Naive thymus-derived CD4-positive, alpha-beta T cell (primary cell): ENCODE results near the gene MAMDC2. TPM values are rescaled to one million over a fixed set of nuclear protein-coding genes. Genes with fewer than 3 reads are reported as not detected.
A peak's percentile ranks its signal among the peaks of the same experiment; 100 is the strongest.

Experiments used
- ATAC-seq: fragments of 150-1000 bp; cut with Tn5 transposase; 2 replicates; pipeline ENCODE4 v1.10.0; 2021; ENCODE audit warnings: mild to moderate bottlenecking, moderate library complexity
- CTCF ChIA-PET: fragments of 350-600 bp; sonication (Branson Sonifier 250); formaldehyde crosslinking; loops from one replicate; lab custom pipeline; 2021; ENCODE audit warnings: antibody characterized with exemption; lab: Charles Lee
- POLR2A ChIA-PET: fragments of 350-600 bp; sonication (Branson Sonifier 250); formaldehyde crosslinking; loops from one replicate; lab custom pipeline; 2021; ENCODE audit warnings: antibody characterized with exemption, inconsistent platforms; lab: Charles Lee
- DNase-seq, 9 donors: peaks; one replicate each; pipeline versions ENCODE4 v3.0.0 to v3.0.0-alpha.2; 2020 to 2022; ENCODE audit warnings: mixed read lengths in 1 of 9
- H3K27ac ChIP-seq: one replicate; pipeline ENCODE4 v1.7.0; 2013; ENCODE audit warnings: mild to moderate bottlenecking, low read depth, low read length, moderate library complexity
- H3K27me3 ChIP-seq, 2 donors: one replicate each; pipeline ENCODE4 v1.7.0; 2013; ENCODE audit warnings: low read length in 2 of 2, mild to moderate bottlenecking in 2 of 2, moderate library complexity in 2 of 2; ENCODE audit not compliant: control insufficient read depth in 2 of 2, insufficient read depth in 2 of 2
- H3K36me3 ChIP-seq, 3 experiments: 1 replicate in 2 of 3; 2 replicates in 1 of 3; pipeline ENCODE4 v1.7.0; 2013; ENCODE audit warnings: low read length in 3 of 3, mild to moderate bottlenecking in 3 of 3, moderate library complexity in 1 of 3; ENCODE audit not compliant: insufficient read depth in 3 of 3, control insufficient read depth in 2 of 3
- H3K4me1 ChIP-seq, 2 donors: one replicate each; pipeline ENCODE4 v1.7.0; 2013; ENCODE audit warnings: low read length in 2 of 2, mild to moderate bottlenecking in 2 of 2, moderate library complexity in 1 of 2; ENCODE audit not compliant: control insufficient read depth in 2 of 2, insufficient read depth in 2 of 2
- H3K4me3 ChIP-seq: 2 replicates; pipeline ENCODE4 v1.7.0; 2013; ENCODE audit warnings: mild to moderate bottlenecking, low read length
- H3K9me3 ChIP-seq, 3 experiments: 1 replicate in 2 of 3; 2 replicates in 1 of 3; pipeline ENCODE4 v1.7.0; 2013; ENCODE audit warnings: low read length in 3 of 3; ENCODE audit not compliant: control insufficient read depth in 2 of 3
- H3K27ac Mint-ChIP-seq, 9 donors: one replicate each; pipeline ENCODE4 v1.8.0; 2020 to 2022; ENCODE audit warnings: mixed read lengths in 9 of 9, mild to moderate bottlenecking in 8 of 9, moderate library complexity in 5 of 9, inconsistent platforms in 2 of 9
- H3K27me3 Mint-ChIP-seq, 5 donors: one replicate each; pipeline ENCODE4 v1.8.0; 2021 to 2022; ENCODE audit warnings: mixed read lengths in 5 of 5, mild to moderate bottlenecking in 1 of 5
- H3K36me3 Mint-ChIP-seq, 5 donors: one replicate each; pipeline ENCODE4 v1.8.0; 2020 to 2022; ENCODE audit warnings: mixed read lengths in 5 of 5, mild to moderate bottlenecking in 3 of 5, inconsistent platforms in 1 of 5
- H3K4me1 Mint-ChIP-seq, 7 donors: one replicate each; pipeline ENCODE4 v1.8.0; 2020 to 2022; ENCODE audit warnings: mixed read lengths in 7 of 7, mild to moderate bottlenecking in 3 of 7, inconsistent platforms in 1 of 7
- H3K4me3 Mint-ChIP-seq, 10 donors: one replicate each; pipeline ENCODE4 v1.8.0; 2020 to 2022; ENCODE audit warnings: mild to moderate bottlenecking in 10 of 10, mixed read lengths in 10 of 10, moderate library complexity in 6 of 10, inconsistent platforms in 2 of 10
- H3K9me3 Mint-ChIP-seq, 11 donors: one replicate each; pipeline ENCODE4 v1.8.0; 2020 to 2022; ENCODE audit warnings: mixed read lengths in 11 of 11, mild to moderate bottlenecking in 4 of 11, inconsistent platforms in 1 of 11, moderate library complexity in 1 of 11
- intact Hi-C, 2 donors: fragments of 100-400 bp; cut with micrococcal nuclease; formaldehyde crosslinking; loops; one replicate each; pipeline ENCODE4 v1.15.1; 2023
- polyA plus RNA-seq, 2 donors: library from polyadenylated mRNA; unstranded; fragments of 300-500 nt; fragmentation: Illumina TruSeq; gene quantifications; one replicate each; pipeline ENCODE4 v1.2.3, GENCODE V29; 2021
- total RNA-seq, 6 experiments: library from RNA in 5 of 6; stranded (reverse) in 5 of 6; gene quantifications; 1 replicate in 5 of 6; 2 replicates in 1 of 6; pipeline ENCODE4 v1.2.3 and lab custom pipeline; 2021 to 2026

MAMDC2 gene
- total and polyA plus RNA-seq, 7 experiments from 2014 or later: 0.61 TPM; not detected in 6

GRCh38 chr9:70205366-70206020 lies 161.8 kb downstream of the MAMDC2 start:
- POLR2A ChIA-PET: no interaction called here
- CTCF ChIA-PET: no interaction called here
- peaks cover 0 to 10% (median 3%) of the 10 kb centered on the region in 5 donors for H3K36me3 Mint-ChIP-seq

GRCh38 chr9:70217029-70217428 lies 173.4 kb downstream of the MAMDC2 start:
- Mint-ChIP-seq H3K27me3 (no peaks in the 10 kb centered on the region), H3K36me3 (peaks cover 0 to 50% (median 41%) of the 10 kb centered on the region in 5 donors), H3K4me1 (peaks cover 0 to 5% (median 0%) of the 10 kb centered on the region in 7 donors), H3K4me3 (no peak overlapping the region), H3K27ac (no peak overlapping the region), H3K9me3 (peaks cover 3 to 30% (median 20%) of the 10 kb centered on the region in 11 donors)
- Histone ChIP-seq H3K36me3 (no peaks in the 10 kb centered on the region), H3K27me3 (no peaks in the 10 kb centered on the region), H3K4me3 (no peak overlapping the region), H3K4me1 (no peaks in the 10 kb centered on the region), H3K27ac (no peak overlapping the region), H3K9me3 (peaks cover 0 to 7% (median 0%) of the 10 kb centered on the region in 3 experiments)
- CTCF ChIA-PET: no interaction called here
- ATAC-seq (no peak), DNase-seq (no peak)
- intact Hi-C loops: no loop called here
- POLR2A ChIA-PET: no interaction called here

More at GRCh38 chr9:70205366-70206020, 161.8 kb downstream of the MAMDC2 start:
- Histone ChIP-seq H3K4me3 (no peak overlapping the region), H3K27ac (no peak overlapping the region), H3K27me3 (no peaks in the 10 kb centered on the region), H3K9me3 (peaks cover 0 to 7% (median 0%) of the 10 kb centered on the region in 3 experiments), H3K36me3 (no peaks in the 10 kb centered on the region), H3K4me1 (no peaks in the 10 kb centered on the region)
- ATAC-seq: no peak
- H3K27me3 Mint-ChIP-seq: no peaks in the 10 kb centered on the region
- H3K9me3 Mint-ChIP-seq: peaks cover 0 to 52% (median 27%) of the 10 kb centered on the region in 11 donors
- no peak overlapping the region for H3K4me3 Mint-ChIP-seq
- H3K4me1 Mint-ChIP-seq: no peaks in the 10 kb centered on the region
- intact Hi-C loops: no loop called here
- H3K27ac Mint-ChIP-seq: no peak overlapping the region
- DNase-seq: no peak

DNA sequence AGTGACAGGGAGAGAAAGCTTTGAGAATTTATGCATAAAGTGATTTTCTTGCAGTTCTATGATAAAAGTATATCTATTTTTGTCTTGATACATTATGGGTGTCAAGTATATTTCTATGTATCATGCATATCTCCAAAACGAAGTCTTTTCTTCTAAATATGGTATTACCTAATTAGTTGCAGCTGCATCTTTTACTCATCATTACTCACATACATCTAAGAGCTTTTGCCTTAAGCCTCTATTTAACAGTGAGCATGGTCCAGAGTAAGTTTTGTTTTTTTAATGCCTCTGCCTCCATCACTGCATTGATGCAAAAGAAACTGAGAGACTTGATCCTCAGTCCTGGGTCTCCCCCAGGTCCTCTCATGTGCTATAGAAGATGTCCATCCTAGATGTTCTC lies 175.1 kb downstream of the MAMDC2 start:
- H3K4me1 Mint-ChIP-seq: peaks cover 0 to 5% (median 0%) of the 10 kb centered on the region in 7 donors
- H3K27ac Mint-ChIP-seq: no peak overlapping the region
- H3K36me3 Mint-ChIP-seq: peaks cover 0 to 41% (median 30%) of the 10 kb centered on the region in 5 donors
- intact Hi-C loops: no loop called here
- ATAC-seq (no peak), DNase-seq (no peak)
- no peaks in the 10 kb centered on the region for H3K27me3 Mint-ChIP-seq
- no peaks in the 10 kb centered on the region for H3K36me3 ChIP-seq
- no peak overlapping the region for H3K4me3 ChIP-seq
- H3K4me1 ChIP-seq: no peaks in the 10 kb centered on the region
- ChIA-PET POLR2A (no interaction called here), CTCF (interaction anchor here (0.6 kb wide), 1 partner anchor 1851 kb away, joined by 3 read pairs; no protein-coding TSS in a partner anchor)
- no peak overlapping the region for H3K4me3 Mint-ChIP-seq
- H3K9me3 ChIP-seq: no peaks in the 10 kb centered on the region
- peaks cover 0 to 14% (median 11%) of the 10 kb centered on the region in 11 donors for H3K9me3 Mint-ChIP-seq
- H3K27me3 ChIP-seq: no peaks in the 10 kb centered on the region
- H3K27ac ChIP-seq: no peak overlapping the region

- Mint-ChIP-seq H3K9me3 (peaks cover 0 to 2% (median 0%) of the 10 kb centered on the region in 11 donors), H3K36me3 (peaks cover 0 to 27% (median 16%) of the 10 kb centered on the region in 5 donors), H3K27me3 (no peaks in the 10 kb centered on the region), H3K4me3 (no peak overlapping the region), H3K27ac (peak overlapping the region in 1 of 9 donors; percentile 20), H3K4me1 (no peaks in the 10 kb centered on the region)
- no peaks in the 10 kb centered on the region for H3K9me3 ChIP-seq
- no peaks in the 10 kb centered on the region for H3K4me1 ChIP-seq
- no peak overlapping the region for H3K27ac ChIP-seq
- no peak for ATAC-seq
- no peaks in the 10 kb centered on the region for H3K36me3 ChIP-seq
- no peak overlapping the region for H3K4me3 ChIP-seq
- no peaks in the 10 kb centered on the region for H3K27me3 ChIP-seq
- DNase-seq: no peak
- CTCF ChIA-PET: no interaction called here
- POLR2A ChIA-PET: no interaction called here
- intact Hi-C loops: no loop called here
Measured at GRCh38 chr9:70220216-70220615, 176.6 kb downstream of the MAMDC2 start.

DNA sequence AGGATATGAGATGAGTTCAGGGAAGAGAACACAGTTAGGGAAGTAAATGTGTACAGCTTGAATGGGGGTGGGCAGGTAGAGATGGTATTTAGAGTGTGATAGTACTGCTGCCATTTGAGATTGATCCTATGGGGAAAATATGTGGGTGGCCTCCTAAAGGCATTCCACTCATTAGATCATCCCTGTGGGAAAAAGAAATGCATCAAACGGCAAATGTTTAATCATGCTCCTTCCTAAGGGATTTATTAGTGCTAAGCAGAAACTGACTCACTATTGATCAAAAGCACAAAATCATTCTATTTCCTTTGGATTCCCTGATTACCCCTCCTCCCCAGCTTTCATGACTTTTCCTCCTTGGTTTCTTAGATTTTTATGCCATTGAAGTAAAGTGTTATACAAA lies 178.7 kb downstream of the MAMDC2 start:
- no peaks in the 10 kb centered on the region for H3K9me3 Mint-ChIP-seq
- ChIA-PET CTCF (no interaction called here), POLR2A (no interaction called here)
- no peak overlapping the region for H3K4me3 Mint-ChIP-seq
- no peak overlapping the region for H3K4me3 ChIP-seq
- H3K36me3 Mint-ChIP-seq: peaks cover 0 to 10% (median 3%) of the 10 kb centered on the region in 5 donors
- no peak overlapping the region for H3K27ac ChIP-seq
- H3K9me3 ChIP-seq: no peaks in the 10 kb centered on the region
- ATAC-seq (no peak), DNase-seq (no peak)
- H3K27me3 Mint-ChIP-seq: no peaks in the 10 kb centered on the region
- intact Hi-C loops: no loop called here
- no peaks in the 10 kb centered on the region for H3K4me1 ChIP-seq
- no peak overlapping the region for H3K27ac Mint-ChIP-seq
- no peaks in the 10 kb centered on the region for H3K36me3 ChIP-seq
- no peaks in the 10 kb centered on the region for H3K4me1 Mint-ChIP-seq
- no peaks in the 10 kb centered on the region for H3K27me3 ChIP-seq

DNA sequence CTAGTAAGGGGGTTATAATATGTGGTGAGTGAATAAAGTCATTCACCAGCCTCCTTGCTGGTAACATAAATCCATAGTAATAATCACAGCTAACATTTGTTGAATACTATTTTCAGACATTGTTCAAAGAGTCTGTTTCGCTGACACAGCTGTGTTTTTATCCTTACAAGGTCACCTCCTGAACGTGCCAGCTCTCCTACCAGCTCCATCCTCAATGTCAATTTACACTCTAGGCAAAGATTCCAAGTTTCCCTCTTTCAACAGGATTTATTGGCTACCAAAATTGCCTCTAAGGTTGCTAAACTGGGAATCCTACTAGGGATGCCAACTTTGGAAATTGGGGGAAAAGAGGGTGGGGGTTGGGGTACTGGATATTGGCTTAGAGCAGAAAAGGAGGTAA lies 184.5 kb downstream of the MAMDC2 start:
- H3K4me3 ChIP-seq: no peak overlapping the region
- ChIA-PET POLR2A (no interaction called here), CTCF (interaction anchor here (0.6 kb wide), 1 partner anchor 108 kb away, joined by 3 read pairs; no protein-coding TSS in a partner anchor)
- H3K4me1 ChIP-seq: no peaks in the 10 kb centered on the region
- Mint-ChIP-seq H3K36me3 (peaks cover 0 to 7% (median 5%) of the 10 kb centered on the region in 5 donors), H3K27me3 (no peaks in the 10 kb centered on the region), H3K4me3 (no peak overlapping the region), H3K9me3 (peaks cover 0 to 1% (median 0%) of the 10 kb centered on the region in 11 donors), H3K4me1 (no peaks in the 10 kb centered on the region), H3K27ac (no peak overlapping the region)
- H3K36me3 ChIP-seq: no peaks in the 10 kb centered on the region
- no peaks in the 10 kb centered on the region for H3K9me3 ChIP-seq
- DNase-seq (no peak), ATAC-seq (no peak)
- intact Hi-C loops: no loop called here
- H3K27ac ChIP-seq: no peak overlapping the region
- H3K27me3 ChIP-seq: no peaks in the 10 kb centered on the region

DNA sequence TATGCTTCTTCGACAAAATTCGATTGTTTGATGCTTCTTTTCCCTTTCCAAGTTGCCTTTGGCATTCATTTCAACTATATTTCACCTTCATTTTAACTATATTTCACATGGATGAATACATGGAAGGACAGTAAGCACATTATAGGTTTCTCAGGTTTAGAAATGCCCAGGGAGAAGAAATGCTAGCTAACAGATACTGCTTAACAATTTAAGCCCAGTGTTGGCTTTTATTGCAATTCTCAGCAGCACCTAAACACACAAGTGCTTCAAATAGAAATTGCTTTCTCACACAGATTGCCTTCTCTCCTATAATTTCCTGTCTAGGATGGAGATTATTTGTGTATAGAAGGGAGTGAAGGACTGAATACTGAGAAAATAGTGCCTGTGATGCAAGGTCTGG lies 185.0 kb downstream of the MAMDC2 start:
- Mint-ChIP-seq H3K27me3 (no peaks in the 10 kb centered on the region), H3K27ac (no peak overlapping the region), H3K4me3 (no peak overlapping the region), H3K36me3 (peaks cover 0 to 9% (median 7%) of the 10 kb centered on the region in 5 donors), H3K9me3 (peaks cover 0 to 1% (median 0%) of the 10 kb centered on the region in 11 donors), H3K4me1 (peaks cover 0 to 1% (median 0%) of the 10 kb centered on the region in 7 donors)
- H3K4me1 ChIP-seq: no peaks in the 10 kb centered on the region
- H3K27me3 ChIP-seq: no peaks in the 10 kb centered on the region
- intact Hi-C loops: no loop called here
- no peak for ATAC-seq
- POLR2A ChIA-PET: no interaction called here
- H3K36me3 ChIP-seq: no peaks in the 10 kb centered on the region
- CTCF ChIA-PET: interaction anchor here (0.6 kb wide), 1 partner anchor 108 kb away, joined by 3 read pairs; no protein-coding TSS in a partner anchor
- H3K9me3 ChIP-seq: no peaks in the 10 kb centered on the region
- no peak for DNase-seq
- H3K4me3 ChIP-seq: no peak overlapping the region
- no peak overlapping the region for H3K27ac ChIP-seq
